Activated naive CD8-positive, alpha-beta T cell treated with anti-CD3 and anti-CD28 coated beads, Interleukin-2, amount 50 U/mL, for 24 hours (primary cell): ENCODE measurements around the gene PPHLN1.
"Not testable (repeated sequence)": the region's sequence is repeated elsewhere in the genome, so short reads cannot be mapped to it uniquely, and the experiment has no call there.

Experiments
- ATAC-seq: fragments of 150-1000 bp; cut with Tn5 transposase; one replicate; pipeline ENCODE4 v1.10.0; 2021
- DNase-seq: peaks from one replicate; pipeline ENCODE4 v3.0.0; 2021
- H3K27ac Mint-ChIP-seq: one replicate; pipeline ENCODE4 v1.8.0; 2021; ENCODE audit warnings: mild to moderate bottlenecking, mixed read lengths
- H3K27me3 Mint-ChIP-seq: one replicate; pipeline ENCODE4 v1.8.0; 2021; ENCODE audit warnings: mixed read lengths
- H3K36me3 Mint-ChIP-seq: one replicate; pipeline ENCODE4 v1.8.0; 2021; ENCODE audit warnings: low read depth, mixed read lengths
- H3K4me1 Mint-ChIP-seq: one replicate; pipeline ENCODE4 v1.8.0; 2021; ENCODE audit warnings: mixed read lengths
- H3K4me3 Mint-ChIP-seq: one replicate; pipeline ENCODE4 v1.8.0; 2021; ENCODE audit warnings: mild to moderate bottlenecking, moderate library complexity, mixed read lengths
- H3K9me3 Mint-ChIP-seq: one replicate; pipeline ENCODE4 v1.8.0; 2021; ENCODE audit warnings: mixed read lengths

PPHLN1 gene

DNA sequence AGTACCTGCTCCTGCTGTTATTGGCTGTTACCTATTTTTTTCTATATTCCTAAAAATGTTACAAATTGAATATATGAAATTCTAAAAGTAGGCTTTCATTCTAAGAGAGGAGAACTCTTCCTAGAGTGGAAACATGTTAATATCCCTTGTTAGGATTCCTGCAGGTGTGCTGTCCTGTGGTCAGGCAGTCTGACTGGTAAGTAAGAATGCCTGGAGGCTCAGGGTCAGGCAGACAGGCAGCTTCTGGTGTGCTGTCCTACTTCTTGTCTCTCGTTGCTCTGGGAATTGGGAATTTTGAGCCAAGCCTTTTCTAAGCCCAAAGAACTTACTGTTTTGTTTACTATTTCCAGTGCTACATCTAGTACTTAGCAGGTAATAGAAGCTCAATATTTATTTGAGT, 10.3 kb downstream of the PPHLN1 start:
- ATAC-seq = no peak
- DNase-seq = no peak
- Mint-ChIP-seq H3K9me3 (no peaks in the 10 kb centered on the region), H3K4me1 (peaks cover 46% of the 10 kb centered on the region), H3K27ac (no peak overlapping the region), H3K4me3 (no peak overlapping the region), H3K27me3 (no peaks in the 10 kb centered on the region), H3K36me3 (peaks cover 13% of the 10 kb centered on the region)

- Mint-ChIP-seq H3K4me1 (peaks cover 34% of the 10 kb centered on the region), H3K27me3 (no peaks in the 10 kb centered on the region), H3K27ac (peak overlapping the region; percentile 37), H3K4me3 (no peak overlapping the region), H3K9me3 (no peaks in the 10 kb centered on the region), H3K36me3 (peaks cover 19% of the 10 kb centered on the region)
- DNase-seq = no peak
- ATAC-seq = no peak
Measured at GRCh38 chr12:42338280-42338679, 12.3 kb downstream of the PPHLN1 start.

GRCh38 chr12:42342028-42342427, 16.1 kb downstream of the PPHLN1 start:
- H3K27me3 Mint-ChIP-seq = no peaks in the 10 kb centered on the region
- DNase-seq (no peak), ATAC-seq (no peak)
- H3K4me3 Mint-ChIP-seq = no peak overlapping the region
- H3K27ac Mint-ChIP-seq = no peak overlapping the region
- peaks cover 42% of the 10 kb centered on the region for H3K4me1 Mint-ChIP-seq
- H3K36me3 Mint-ChIP-seq = peaks cover 17% of the 10 kb centered on the region
- no peaks in the 10 kb centered on the region for H3K9me3 Mint-ChIP-seq

DNA sequence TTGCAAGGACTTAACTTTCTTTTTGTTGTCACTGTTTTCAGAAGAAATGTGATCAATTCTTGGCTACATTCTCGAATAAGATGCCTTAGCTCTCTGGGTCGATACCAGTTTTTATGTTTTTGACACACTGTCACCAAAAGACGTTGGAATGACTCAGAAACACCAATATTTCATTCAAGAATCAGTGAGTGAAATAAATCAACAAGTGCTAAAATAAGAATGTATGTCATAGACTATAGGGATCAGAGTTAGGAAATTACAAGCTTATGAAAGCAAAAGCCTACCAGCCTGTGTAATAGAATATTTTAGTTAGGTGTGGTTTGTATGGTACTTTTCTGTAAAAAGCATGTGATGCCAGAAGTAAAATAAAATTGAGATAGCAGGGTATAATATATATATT, 17.8 kb downstream of the PPHLN1 start:
- Mint-ChIP-seq H3K4me3 (no peak overlapping the region), H3K27ac (no peak overlapping the region), H3K36me3 (peaks cover 13% of the 10 kb centered on the region)

DNA sequence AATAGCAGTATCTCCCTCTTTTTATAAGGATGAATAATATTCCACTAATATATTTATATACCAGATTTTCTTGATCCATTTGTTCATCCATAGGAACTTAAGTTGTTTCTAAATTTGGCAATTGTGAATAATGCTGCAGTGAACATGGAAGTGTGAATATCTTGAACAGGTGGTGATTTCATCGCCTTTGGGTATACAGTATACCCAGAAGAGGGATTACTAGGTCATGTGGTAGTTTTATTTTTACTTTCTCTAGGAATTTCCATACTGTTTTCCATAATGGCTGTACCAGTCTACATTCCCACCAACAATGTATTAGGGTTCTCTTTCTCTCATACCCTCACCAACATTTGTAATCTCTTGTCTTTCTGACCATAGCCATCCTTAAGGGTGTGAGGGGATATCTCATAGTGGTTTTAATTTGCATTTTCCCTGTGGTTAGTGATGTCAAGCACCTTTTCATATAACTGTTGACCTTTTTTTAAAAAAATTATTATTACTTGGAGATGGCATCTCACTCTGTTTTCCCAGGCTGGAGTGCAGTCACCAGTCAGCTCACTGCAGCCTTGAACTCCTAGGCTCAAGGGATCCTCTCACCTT, 20.5 kb downstream of the PPHLN1 start:
- Mint-ChIP-seq H3K9me3 (no peaks in the 10 kb centered on the region), H3K27ac (no peak overlapping the region), H3K4me3 (no peak overlapping the region), H3K4me1 (peaks cover 28% of the 10 kb centered on the region), H3K27me3 (no peaks in the 10 kb centered on the region), H3K36me3 (peaks cover 18% of the 10 kb centered on the region)
- DNase-seq = no peak
- peak; percentile 40 for ATAC-seq

More for the DNA sequence above, 17.8 kb downstream of the PPHLN1 start:
- ATAC-seq = peak; percentile 57
- H3K4me1 Mint-ChIP-seq = peaks cover 34% of the 10 kb centered on the region
- DNase-seq = no peak
- H3K27me3 Mint-ChIP-seq = no peaks in the 10 kb centered on the region
- no peaks in the 10 kb centered on the region for H3K9me3 Mint-ChIP-seq

GRCh38 chr12:42349119-42350020, 23.4 kb downstream of the PPHLN1 start:
- ATAC-seq, H3K36me3 Mint-ChIP-seq, H3K9me3 Mint-ChIP-seq, DNase-seq, H3K27me3 Mint-ChIP-seq, H3K27ac Mint-ChIP-seq, H3K4me3 Mint-ChIP-seq: not testable (repeated sequence)
- peaks cover 15% of the 10 kb centered on the region for H3K4me1 Mint-ChIP-seq

DNA sequence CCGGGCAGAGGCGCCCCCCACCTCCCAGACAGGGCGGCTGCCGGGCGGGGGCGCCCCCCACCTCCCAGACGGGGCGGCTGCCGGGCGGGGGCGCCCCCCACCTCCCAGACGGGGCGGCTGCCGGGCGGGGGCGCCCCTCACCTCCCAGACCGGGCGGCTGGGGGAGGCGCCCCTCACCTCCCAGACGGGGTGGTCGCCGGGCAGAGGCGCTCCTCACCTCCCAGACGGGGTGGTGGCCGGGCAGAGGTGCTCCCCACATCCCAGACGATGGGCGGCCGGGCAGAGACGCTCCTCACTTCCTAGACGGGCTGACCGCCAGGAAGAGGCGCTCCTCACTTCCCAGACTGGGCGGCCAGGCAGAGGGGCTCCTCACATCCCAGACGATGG, 24.0 kb downstream of the PPHLN1 start:
- DNase-seq, H3K27me3 Mint-ChIP-seq, H3K36me3 Mint-ChIP-seq, H3K27ac Mint-ChIP-seq, H3K9me3 Mint-ChIP-seq, ATAC-seq, H3K4me3 Mint-ChIP-seq: not testable (repeated sequence)
- H3K4me1 Mint-ChIP-seq = peaks cover 13% of the 10 kb centered on the region

GRCh38 chr12:42356344-42356743, 30.4 kb downstream of the PPHLN1 start:
- H3K4me1 Mint-ChIP-seq = peaks cover 20% of the 10 kb centered on the region
- H3K4me3 Mint-ChIP-seq = no peak overlapping the region
- H3K36me3 Mint-ChIP-seq = peaks cover 23% of the 10 kb centered on the region
- H3K9me3 Mint-ChIP-seq = no peaks in the 10 kb centered on the region
- H3K27me3 Mint-ChIP-seq = no peaks in the 10 kb centered on the region
- no peak overlapping the region for H3K27ac Mint-ChIP-seq
- ATAC-seq (no peak), DNase-seq (no peak)

- DNase-seq (no peak), ATAC-seq (peak; percentile 66)
- Mint-ChIP-seq H3K4me3 (no peak overlapping the region), H3K36me3 (peaks cover 31% of the 10 kb centered on the region), H3K27ac (peak overlapping the region; percentile 61), H3K9me3 (no peaks in the 10 kb centered on the region), H3K27me3 (no peaks in the 10 kb centered on the region), H3K4me1 (peaks cover 51% of the 10 kb centered on the region)
Measured at GRCh38 chr12:42360747-42361403, 34.9 kb downstream of the PPHLN1 start.

GRCh38 chr12:42361909-42362646, 36.1 kb downstream of the PPHLN1 start:
- Mint-ChIP-seq H3K9me3 (no peaks in the 10 kb centered on the region), H3K36me3 (peaks cover 26% of the 10 kb centered on the region), H3K27me3 (no peaks in the 10 kb centered on the region), H3K27ac (peak overlapping the region; percentile 64), H3K4me3 (no peak overlapping the region), H3K4me1 (peaks cover 52% of the 10 kb centered on the region)
- peak; percentile 73 for ATAC-seq
- no peak for DNase-seq

- ATAC-seq = no peak
- DNase-seq = no peak
- no peak overlapping the region for H3K4me3 Mint-ChIP-seq
- H3K9me3 Mint-ChIP-seq = no peaks in the 10 kb centered on the region
- peaks cover 52% of the 10 kb centered on the region for H3K4me1 Mint-ChIP-seq
- peaks cover 22% of the 10 kb centered on the region for H3K36me3 Mint-ChIP-seq
- peak overlapping the region; percentile 34 for H3K27ac Mint-ChIP-seq
- H3K27me3 Mint-ChIP-seq = no peaks in the 10 kb centered on the region
Measured at GRCh38 chr12:42362647-42363260, 36.8 kb downstream of the PPHLN1 start.

DNA sequence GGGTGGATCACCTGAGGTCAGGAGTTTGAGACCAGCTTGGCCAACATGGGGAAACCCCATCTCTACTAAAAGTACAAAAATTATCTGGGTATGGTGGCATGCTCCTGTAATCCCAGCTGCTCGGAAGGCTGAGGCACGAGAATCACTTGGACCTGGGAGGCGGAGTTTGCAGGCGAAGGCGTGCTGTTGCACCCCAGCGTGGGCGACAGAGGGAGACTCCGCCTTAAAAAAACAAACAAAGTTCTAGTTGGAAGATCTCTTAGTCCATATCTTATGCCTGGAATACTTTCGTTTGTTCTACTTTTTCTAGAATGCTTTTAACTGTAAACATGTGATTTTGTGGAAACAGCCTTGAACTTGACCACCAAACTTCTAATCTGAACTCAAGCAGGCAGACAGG, 38.7 kb downstream of the PPHLN1 start:
- no peak for DNase-seq
- no peaks in the 10 kb centered on the region for H3K27me3 Mint-ChIP-seq
- H3K4me3 Mint-ChIP-seq = no peak overlapping the region
- no peak overlapping the region for H3K27ac Mint-ChIP-seq
- H3K36me3 Mint-ChIP-seq = peaks cover 17% of the 10 kb centered on the region
- peaks cover 48% of the 10 kb centered on the region for H3K4me1 Mint-ChIP-seq
- H3K9me3 Mint-ChIP-seq = no peaks in the 10 kb centered on the region
- ATAC-seq = no peak

GRCh38 chr12:42365486-42365885, 39.5 kb downstream of the PPHLN1 start:
- DNase-seq = no peak
- Mint-ChIP-seq H3K27ac (no peak overlapping the region), H3K36me3 (peaks cover 16% of the 10 kb centered on the region), H3K4me3 (no peak overlapping the region), H3K27me3 (no peaks in the 10 kb centered on the region), H3K4me1 (peaks cover 41% of the 10 kb centered on the region), H3K9me3 (no peaks in the 10 kb centered on the region)
- ATAC-seq = no peak

DNA sequence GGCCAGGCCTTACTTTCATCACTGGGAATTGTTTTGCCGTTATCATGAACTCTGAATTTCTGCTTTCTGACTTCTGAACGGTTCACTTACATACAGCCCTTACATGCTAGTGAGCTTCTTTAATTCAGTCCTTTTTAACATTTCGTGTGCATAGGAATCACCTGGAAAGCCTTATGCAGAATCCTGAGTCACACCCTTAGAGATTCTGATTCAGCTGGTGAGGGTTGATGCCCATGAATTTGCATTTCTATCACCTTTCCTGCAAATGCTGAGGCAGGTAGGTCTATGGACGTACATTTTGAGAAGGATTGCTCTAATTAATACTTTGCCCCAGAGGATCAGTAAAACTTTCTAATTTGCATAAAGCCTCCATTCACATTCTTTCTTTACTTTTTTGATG, 44.0 kb downstream of the PPHLN1 start:
- no peaks in the 10 kb centered on the region for H3K36me3 Mint-ChIP-seq
- ATAC-seq = no peak
- no peaks in the 10 kb centered on the region for H3K9me3 Mint-ChIP-seq
- no peak for DNase-seq
- no peak overlapping the region for H3K27ac Mint-ChIP-seq
- H3K4me1 Mint-ChIP-seq = peaks cover 6% of the 10 kb centered on the region
- H3K4me3 Mint-ChIP-seq = no peak overlapping the region
- H3K27me3 Mint-ChIP-seq = no peaks in the 10 kb centered on the region
